Kidney epithelial cell (primary cell): ENCODE results near the gene SIN3B. TPM values are rescaled to one million over a fixed set of nuclear protein-coding genes. Genes with fewer than 3 reads are reported as not detected.

Experiments used
- DNase-seq: peaks from one replicate; pipeline ENCODE4 v3.0.0-alpha.2; 2010; ENCODE audit warnings: low read depth
- H3K27me3 ChIP-seq: 2 replicates; pipeline ENCODE4 v1.6.0; 2011; ENCODE audit warnings: low read length; ENCODE audit not compliant: control insufficient read depth, insufficient read depth
- H3K36me3 ChIP-seq: 2 replicates; pipeline ENCODE4 v1.5.1; 2011; ENCODE audit warnings: low read length; ENCODE audit not compliant: control insufficient read depth, insufficient read depth
- H3K4me3 ChIP-seq: 2 replicates; pipeline ENCODE4 v1.5.1; 2011; ENCODE audit warnings: low read depth, mild to moderate bottlenecking, control low read depth, low read length
- total RNA-seq: library from RNA; depleted of rRNA; stranded (reverse); fragments of >200 nt; gene quantifications from 2 replicates; pipeline ENCODE4 v1.2.3, GENCODE V29; 2015
- TF ChIP-seq, protein P1 (sequence below): IDR thresholded peaks from 2 replicates; pipeline ENCODE4 v1.5.1; 2011; ENCODE audit warnings: mild to moderate bottlenecking, moderate library complexity, low read length, control low read depth, inconsistent platforms; ENCODE audit not compliant: insufficient read depth, poor library complexity, severe bottlenecking

SIN3B gene
- total RNA-seq, 1 donor from 2014 or later: 36.6 TPM

DNA sequence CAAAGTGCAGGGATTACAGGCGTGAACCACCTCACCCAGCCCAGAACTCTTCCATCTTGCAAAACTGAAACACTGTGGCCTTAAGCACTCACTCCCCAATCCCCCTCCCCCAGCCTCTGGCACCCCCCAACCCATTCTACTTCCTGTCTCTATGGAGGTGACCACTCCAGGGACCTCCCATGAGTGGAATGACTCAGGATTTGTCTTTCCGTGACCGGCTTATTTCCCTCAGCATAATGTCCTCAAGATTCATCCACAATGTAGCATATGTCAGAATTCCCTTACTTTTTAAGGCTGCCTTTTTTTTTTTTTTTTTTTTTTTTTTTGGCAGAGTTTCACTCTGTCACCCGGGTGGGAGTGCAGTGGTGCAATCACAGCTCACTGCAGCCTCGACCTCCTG lies 56.0 kb downstream of the SIN3B start:
- Histone ChIP-seq H3K36me3 (no peaks in the 10 kb centered on the region), H3K4me3 (no peak overlapping the region), H3K27me3 (peaks cover 3% of the 10 kb centered on the region)
- no peak for DNase-seq
- TF ChIP-seq, protein P1, sequence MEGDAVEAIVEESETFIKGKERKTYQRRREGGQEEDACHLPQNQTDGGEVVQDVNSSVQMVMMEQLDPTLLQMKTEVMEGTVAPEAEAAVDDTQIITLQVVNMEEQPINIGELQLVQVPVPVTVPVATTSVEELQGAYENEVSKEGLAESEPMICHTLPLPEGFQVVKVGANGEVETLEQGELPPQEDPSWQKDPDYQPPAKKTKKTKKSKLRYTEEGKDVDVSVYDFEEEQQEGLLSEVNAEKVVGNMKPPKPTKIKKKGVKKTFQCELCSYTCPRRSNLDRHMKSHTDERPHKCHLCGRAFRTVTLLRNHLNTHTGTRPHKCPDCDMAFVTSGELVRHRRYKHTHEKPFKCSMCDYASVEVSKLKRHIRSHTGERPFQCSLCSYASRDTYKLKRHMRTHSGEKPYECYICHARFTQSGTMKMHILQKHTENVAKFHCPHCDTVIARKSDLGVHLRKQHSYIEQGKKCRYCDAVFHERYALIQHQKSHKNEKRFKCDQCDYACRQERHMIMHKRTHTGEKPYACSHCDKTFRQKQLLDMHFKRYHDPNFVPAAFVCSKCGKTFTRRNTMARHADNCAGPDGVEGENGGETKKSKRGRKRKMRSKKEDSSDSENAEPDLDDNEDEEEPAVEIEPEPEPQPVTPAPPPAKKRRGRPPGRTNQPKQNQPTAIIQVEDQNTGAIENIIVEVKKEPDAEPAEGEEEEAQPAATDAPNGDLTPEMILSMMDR: no peak

DNA sequence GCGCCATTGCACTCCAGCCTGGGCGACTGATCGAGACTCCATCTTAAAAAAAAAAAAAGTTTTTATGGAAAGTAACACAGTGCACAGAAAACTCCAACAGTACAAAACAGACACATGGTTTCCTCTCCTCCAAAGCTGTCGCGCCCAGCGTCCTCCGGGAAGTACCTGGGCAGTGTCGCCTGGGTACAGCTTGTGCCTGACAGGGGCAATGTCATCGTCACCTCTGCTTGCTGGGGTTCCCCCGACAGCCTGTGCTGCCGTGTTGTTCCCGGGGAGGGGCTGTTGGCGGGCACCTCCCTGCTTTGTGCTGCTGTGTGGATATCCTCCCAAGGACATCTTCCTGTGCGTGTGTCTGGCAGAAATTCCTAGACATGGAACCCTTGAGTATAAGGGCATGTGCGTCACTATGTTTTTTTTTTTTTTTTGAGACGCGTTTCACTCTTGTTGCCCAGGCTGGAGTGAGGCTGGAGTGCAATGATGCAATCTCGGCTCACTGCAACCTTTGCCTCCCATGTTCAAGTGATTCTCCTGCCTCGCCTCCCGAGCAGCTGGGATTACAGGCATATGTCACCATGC lies 57.2 kb downstream of the SIN3B start:
- H3K4me3 ChIP-seq: no peak overlapping the region
- peaks cover 3% of the 10 kb centered on the region for H3K27me3 ChIP-seq
- no peak for DNase-seq
- TF ChIP-seq, protein P1: no peak
- no peaks in the 10 kb centered on the region for H3K36me3 ChIP-seq

DNA sequence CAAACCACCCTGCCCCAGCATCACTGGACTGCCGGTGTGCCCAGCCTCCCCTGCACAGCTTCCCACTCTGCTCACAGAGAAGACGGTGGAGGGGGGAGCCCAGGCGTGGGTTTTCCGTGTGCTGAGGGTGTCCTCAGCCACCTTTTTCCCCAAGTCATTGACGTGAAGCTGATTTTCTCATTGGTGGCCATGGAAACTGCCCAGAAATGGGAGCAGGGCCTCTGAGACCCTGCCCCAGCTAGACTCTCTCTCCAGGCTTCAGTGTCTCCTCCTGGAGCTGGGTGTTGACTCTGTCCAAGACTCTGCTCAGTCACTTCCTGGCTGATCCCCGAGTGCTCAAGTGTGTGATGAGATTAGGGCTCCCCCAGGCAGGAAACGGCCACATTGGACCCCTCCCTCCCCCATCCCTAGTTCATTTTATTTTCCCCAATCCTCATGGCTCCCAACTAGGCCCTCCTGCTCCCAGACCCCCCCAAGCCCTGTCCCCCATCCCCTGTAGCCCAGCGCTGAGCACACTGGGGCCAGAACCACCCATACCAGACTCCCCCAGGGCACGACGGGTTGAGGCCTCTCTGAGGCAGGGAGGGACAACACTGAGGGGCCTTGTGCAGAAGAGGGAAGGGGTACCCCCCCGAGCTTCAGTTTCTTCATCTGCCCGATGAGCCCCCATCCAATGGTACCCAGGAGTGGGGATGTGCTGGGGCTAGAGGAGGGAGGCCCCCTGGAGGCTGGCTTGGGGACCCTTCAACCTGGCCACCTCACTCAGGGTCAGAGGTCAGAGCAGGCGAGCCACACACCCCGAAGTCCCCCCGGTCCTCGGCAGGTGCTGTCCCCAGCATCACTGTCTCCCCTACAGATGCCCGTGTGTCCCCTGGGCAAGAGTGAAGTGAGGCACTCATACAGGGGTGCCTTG lies 58.4 kb downstream of the SIN3B start:
- no peaks in the 10 kb centered on the region for H3K36me3 ChIP-seq
- TF ChIP-seq, protein P1: no peak
- H3K4me3 ChIP-seq: no peak overlapping the region
- H3K27me3 ChIP-seq: peaks cover 3% of the 10 kb centered on the region
- DNase-seq: no peak

DNA sequence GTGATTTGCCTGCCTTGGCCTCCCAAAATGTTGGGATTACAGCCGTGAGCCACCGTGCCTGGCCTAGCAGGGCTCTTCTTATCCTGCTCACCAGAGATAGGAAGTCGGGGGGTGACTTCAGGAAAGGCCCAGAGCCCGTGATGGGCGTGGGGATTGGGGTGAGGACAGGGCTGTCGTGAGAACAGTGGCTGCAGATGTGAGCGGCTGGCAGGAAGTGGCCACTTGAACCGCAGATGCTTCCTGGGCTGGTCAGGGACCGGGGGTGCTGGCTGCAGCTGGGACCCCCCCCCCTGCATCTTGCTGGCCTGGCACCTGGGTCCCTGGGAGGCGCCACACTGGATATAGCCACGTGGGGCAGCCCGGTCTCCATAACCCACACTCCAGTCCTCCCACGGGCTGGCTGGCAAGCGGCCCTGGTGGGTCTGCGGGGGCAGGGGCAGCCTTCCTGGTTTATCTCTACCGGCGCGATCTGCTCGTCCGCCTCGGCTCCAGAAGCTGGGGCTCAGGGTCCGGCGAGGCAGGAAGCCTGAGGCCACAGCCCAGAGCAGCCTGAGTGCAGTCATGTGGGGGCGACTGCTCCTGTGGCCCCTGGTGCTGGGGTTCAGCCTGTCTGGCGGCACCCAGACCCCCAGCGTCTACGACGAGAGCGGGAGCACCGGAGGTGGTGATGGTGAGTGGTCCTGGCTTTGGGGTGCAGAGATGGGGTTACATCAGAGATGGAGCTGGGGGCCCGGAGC lies 59.6 kb downstream of the SIN3B start, which contains the start of gene F2RL3:
TSS of gene F2RL3 (plus strand) at position 371 of the 737 bp plus-strand sequence. CDS start at position 562, 191 bp downstream.
- TF ChIP-seq, protein P1: no peak
- peaks cover 3% of the 10 kb centered on the region for H3K27me3 ChIP-seq
- DNase-seq: no peak
- no peak within 1 kb of the TSS for H3K4me3 ChIP-seq
- H3K36me3 ChIP-seq: no peaks in the 10 kb centered on the region

DNA sequence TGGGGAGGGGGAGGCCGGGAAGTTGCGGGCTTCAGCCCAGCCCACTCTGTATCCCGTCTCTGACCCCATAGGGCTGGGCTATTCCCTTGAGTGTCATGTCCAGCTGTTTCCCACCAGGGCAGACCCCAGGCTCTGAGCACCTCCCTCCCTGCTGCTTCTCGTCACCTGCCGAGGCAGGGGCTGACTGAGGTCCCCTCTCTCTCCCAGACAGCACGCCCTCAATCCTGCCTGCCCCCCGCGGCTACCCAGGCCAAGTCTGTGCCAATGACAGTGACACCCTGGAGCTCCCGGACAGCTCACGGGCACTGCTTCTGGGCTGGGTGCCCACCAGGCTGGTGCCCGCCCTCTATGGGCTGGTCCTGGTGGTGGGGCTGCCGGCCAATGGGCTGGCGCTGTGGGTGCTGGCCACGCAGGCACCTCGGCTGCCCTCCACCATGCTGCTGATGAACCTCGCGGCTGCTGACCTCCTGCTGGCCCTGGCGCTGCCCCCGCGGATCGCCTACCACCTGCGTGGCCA lies 60.2 kb downstream of the SIN3B start:
- Histone ChIP-seq H3K36me3 (no peaks in the 10 kb centered on the region), H3K27me3 (peaks cover 3% of the 10 kb centered on the region), H3K4me3 (no peak overlapping the region)
- no peak for DNase-seq
- TF ChIP-seq, protein P1: no peak
